ENCODE data around the gene CLDN11. TPM values are rescaled to one million over a fixed set of nuclear protein-coding genes. Genes with fewer than 3 reads are reported as not detected.

CLDN11 gene
- total and polyA plus RNA-seq, 2 donors (not counting 1 experiment from before 2014, with no cell fraction given): 131 to 316 TPM

- Histone ChIP-seq H3K4me3 (replicated peaks in 1 of 4; ENCODE audit: control extremely low read depth in 1 of 4, insufficient read depth in 1 of 4, low read depth in 3 of 4, low read length in 4 of 4) (no peak overlapping the region), H2AFZ (ENCODE audit: low read length) (no peak overlapping the region), H3K27me3 (ENCODE audit: control insufficient read depth, insufficient read depth, low read length) (no peaks in the 10 kb centered on the region), H3K36me3 (ENCODE audit: control insufficient read depth, insufficient read depth, low read length) (no peaks in the 10 kb centered on the region), H3K9ac (ENCODE audit: insufficient read depth, low read length) (no peak overlapping the region), H3K4me2 (ENCODE audit: extremely low read depth, insufficient read depth, low read length) (no peak overlapping the region), H3K9me3 (ENCODE audit: control insufficient read depth, insufficient read depth, low read depth, low read length) (no peaks in the 10 kb centered on the region), H3K27ac (ENCODE audit: insufficient read depth, low read length) (no peak overlapping the region), H4K20me1 (ENCODE audit: control insufficient read depth, extremely low read depth, insufficient read depth, low read length) (no peaks in the 10 kb centered on the region), H3K79me2 (ENCODE audit: control insufficient read depth, insufficient read depth, low read length) (no peaks in the 10 kb centered on the region), H3K4me1 (ENCODE audit: control insufficient read depth, extremely low read depth, insufficient read depth, low read length) (peaks cover 32% of the 10 kb centered on the region)
- TF ChIP-seq EZH2 (IDR thresholded peaks at IDR 0.05; ENCODE audit: low read length, missing control alignments) (no peak), CTCF (conservative IDR thresholded peaks at IDR 0.05 in 1 of 2, IDR thresholded peaks at IDR 0.05 in 1 of 2; ENCODE audit: low read depth in 1 of 2, low read length in 2 of 2) (no peak)
- no peak for DNase-seq (ENCODE audit: low read depth in 2 of 2)
Observed at GRCh38 chr3:170473358-170473757, 54.7 kb downstream of the CLDN11 start.

- Histone ChIP-seq H4K20me1 (ENCODE audit: control insufficient read depth, extremely low read depth, insufficient read depth, low read length) (no peaks in the 10 kb centered on the region), H3K9ac (ENCODE audit: insufficient read depth, low read length) (no peak overlapping the region), H3K4me3 (replicated peaks in 1 of 4; ENCODE audit: control extremely low read depth in 1 of 4, insufficient read depth in 1 of 4, low read depth in 3 of 4, low read length in 4 of 4) (no peak overlapping the region), H3K9me3 (ENCODE audit: control insufficient read depth, insufficient read depth, low read depth, low read length) (no peaks in the 10 kb centered on the region), H3K36me3 (ENCODE audit: control insufficient read depth, insufficient read depth, low read length) (no peaks in the 10 kb centered on the region), H3K4me2 (ENCODE audit: extremely low read depth, insufficient read depth, low read length) (peak overlapping the region; percentile 30), H3K4me1 (ENCODE audit: control insufficient read depth, extremely low read depth, insufficient read depth, low read length) (peaks cover 17% of the 10 kb centered on the region), H3K27ac (ENCODE audit: insufficient read depth, low read length) (no peak overlapping the region), H3K79me2 (ENCODE audit: control insufficient read depth, insufficient read depth, low read length) (no peaks in the 10 kb centered on the region), H2AFZ (ENCODE audit: low read length) (no peak overlapping the region), H3K27me3 (ENCODE audit: control insufficient read depth, insufficient read depth, low read length) (no peaks in the 10 kb centered on the region)
- DNase-seq (ENCODE audit: low read depth in 2 of 2): peak; percentile 15 to 80
- TF ChIP-seq EZH2 (IDR thresholded peaks at IDR 0.05; ENCODE audit: low read length, missing control alignments): no peak
- no peak for TF ChIP-seq CTCF (conservative IDR thresholded peaks at IDR 0.05 in 1 of 2, IDR thresholded peaks at IDR 0.05 in 1 of 2; ENCODE audit: low read depth in 1 of 2, low read length in 2 of 2)
Observed at GRCh38 chr3:170475092-170475685, 56.5 kb downstream of the CLDN11 start.

- Histone ChIP-seq H3K9ac (ENCODE audit: insufficient read depth, low read length) (no peak overlapping the region), H2AFZ (ENCODE audit: low read length) (no peak overlapping the region), H3K4me1 (ENCODE audit: control insufficient read depth, extremely low read depth, insufficient read depth, low read length) (peaks cover 10% of the 10 kb centered on the region), H3K4me3 (replicated peaks in 1 of 4; ENCODE audit: control extremely low read depth in 1 of 4, insufficient read depth in 1 of 4, low read depth in 3 of 4, low read length in 4 of 4) (no peak overlapping the region), H3K9me3 (ENCODE audit: control insufficient read depth, insufficient read depth, low read depth, low read length) (no peaks in the 10 kb centered on the region), H4K20me1 (ENCODE audit: control insufficient read depth, extremely low read depth, insufficient read depth, low read length) (no peaks in the 10 kb centered on the region), H3K27me3 (ENCODE audit: control insufficient read depth, insufficient read depth, low read length) (no peaks in the 10 kb centered on the region), H3K4me2 (ENCODE audit: extremely low read depth, insufficient read depth, low read length) (no peak overlapping the region), H3K36me3 (ENCODE audit: control insufficient read depth, insufficient read depth, low read length) (no peaks in the 10 kb centered on the region), H3K79me2 (ENCODE audit: control insufficient read depth, insufficient read depth, low read length) (no peaks in the 10 kb centered on the region), H3K27ac (ENCODE audit: insufficient read depth, low read length) (no peak overlapping the region)
- DNase-seq (ENCODE audit: low read depth in 2 of 2): peak in 1 of 2 donors; percentile 14
- no peak for TF ChIP-seq CTCF (conservative IDR thresholded peaks at IDR 0.05 in 1 of 2, IDR thresholded peaks at IDR 0.05 in 1 of 2; ENCODE audit: low read depth in 1 of 2, low read length in 2 of 2)
Observed at GRCh38 chr3:170476291-170476690, 57.6 kb downstream of the CLDN11 start.

Measured in fibroblast of lung (primary cell).